GM12801 (cell line): ENCODE data around the gene MSI2.

Source experiments
- CTCF ChIP-seq: IDR thresholded peaks from one replicate; pipeline ENCODE4 v1.5.1; 2011; ENCODE audit warnings: control low read depth; ENCODE audit not compliant: insufficient read length; ENCODE audit errors: extremely low read depth

MSI2 gene

GRCh38 chr17:57623620-57624019, 367.3 kb downstream of the MSI2 start:
- TF ChIP-seq CTCF, result no peak

DNA sequence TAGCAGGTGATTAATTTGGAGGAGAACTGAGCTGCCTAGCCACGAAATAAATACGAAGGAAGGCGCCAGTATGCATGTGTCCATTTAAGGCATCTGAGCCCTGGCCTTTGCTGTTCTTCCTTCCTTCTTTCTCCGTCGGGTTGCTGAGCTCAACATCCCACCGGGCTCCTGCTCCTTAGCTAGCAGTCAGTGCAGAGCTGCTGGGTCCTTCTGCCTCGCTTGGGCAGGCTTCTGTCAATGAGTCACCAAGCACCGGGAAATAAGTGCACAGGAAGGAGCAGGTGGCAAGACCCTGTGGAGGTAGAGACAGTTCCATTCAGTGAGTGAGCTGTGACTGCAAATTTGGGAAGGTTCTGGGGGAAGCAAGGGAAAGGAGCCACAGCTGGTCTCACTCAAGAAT, 368.1 kb downstream of the MSI2 start:
- TF ChIP-seq CTCF, result no peak

- no peak for TF ChIP-seq CTCF
These were observed 369.2 kb downstream of the MSI2 start for GRCh38 chr17:57625511-57625910.

DNA sequence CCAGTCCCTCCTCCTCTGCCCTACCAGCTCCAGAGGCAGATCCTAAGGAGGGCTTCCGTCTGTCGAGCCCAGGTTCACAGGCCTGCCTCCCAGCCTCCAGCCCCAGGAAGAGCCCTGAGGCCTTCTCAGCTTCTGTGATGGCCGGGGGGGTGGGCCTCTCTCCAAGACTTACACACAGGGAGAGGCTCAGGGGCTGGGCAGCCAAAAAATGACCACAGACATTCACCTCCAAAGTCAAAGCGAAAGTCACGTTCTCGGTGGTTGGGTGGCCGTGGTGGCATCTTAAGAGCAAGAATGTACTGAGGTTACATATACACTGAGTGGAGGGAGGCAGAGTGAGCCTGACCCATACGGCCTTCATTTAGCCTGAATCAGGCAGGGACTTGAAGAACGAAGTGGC, 369.6 kb downstream of the MSI2 start:
- no peak for TF ChIP-seq CTCF

- no peak for TF ChIP-seq CTCF
These were observed 370.3 kb downstream of the MSI2 start for GRCh38 chr17:57626520-57627210.

DNA sequence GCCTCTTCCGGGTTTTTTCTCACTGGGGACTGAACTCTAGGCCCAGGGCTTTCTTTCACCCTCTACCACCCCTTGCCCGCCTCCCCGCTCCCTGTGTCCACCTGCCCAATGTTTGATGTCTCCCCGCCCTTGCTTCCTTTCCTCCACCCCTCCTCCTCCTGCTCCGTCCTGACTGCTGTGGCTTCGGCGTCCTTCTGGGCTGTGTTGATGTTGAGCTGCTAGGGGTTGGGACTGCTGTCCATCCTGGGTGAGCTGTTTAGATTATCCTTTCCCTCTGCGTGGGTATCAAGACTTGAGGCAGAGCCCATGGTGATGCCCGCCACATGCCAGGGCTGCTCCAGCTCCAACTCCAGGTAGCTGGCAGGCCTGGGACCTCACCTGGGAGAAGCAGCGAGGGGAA, 371.3 kb downstream of the MSI2 start:
- TF ChIP-seq CTCF, result no peak

- TF ChIP-seq CTCF, result no peak
These were observed 372.1 kb downstream of the MSI2 start for GRCh38 chr17:57628421-57628820.
